Central memory CD8-positive, alpha-beta T cell (primary cell): ENCODE measurements around the gene OR2T34.
"Not testable (repeated sequence)": the region's sequence is repeated elsewhere in the genome, so short reads cannot be mapped to it uniquely, and the experiment has no call there.

Experiments
- ATAC-seq: fragments of 150-1000 bp; cut with Tn5 transposase; replicated peaks from 2 replicates; pipeline ENCODE4 v1.10.0; 2022; ENCODE audit warnings: mild to moderate bottlenecking, moderate FRiP score, moderate number of reproducible peaks; ENCODE audit not compliant: poor library complexity, severe bottlenecking; ENCODE audit errors: extremely low read depth
- DNase-seq, 2 donors: peaks; one replicate each; pipeline ENCODE4 v3.0.0; 2021; ENCODE audit warnings: low spot score in 2 of 2
- H3K27ac Mint-ChIP-seq: one replicate; pipeline ENCODE4 v1.8.0; 2022; ENCODE audit warnings: low read depth, mild to moderate bottlenecking, moderate library complexity, mixed read lengths
- H3K27me3 Mint-ChIP-seq: one replicate; pipeline ENCODE4 v1.8.0; 2022; ENCODE audit warnings: mixed read lengths
- H3K36me3 Mint-ChIP-seq: one replicate; pipeline ENCODE4 v1.8.0; 2022; ENCODE audit warnings: mild to moderate bottlenecking, moderate library complexity, mixed read lengths; ENCODE audit not compliant: insufficient read depth
- H3K4me1 Mint-ChIP-seq: one replicate; pipeline ENCODE4 v1.8.0; 2022; ENCODE audit warnings: mixed read lengths
- H3K4me3 Mint-ChIP-seq: one replicate; pipeline ENCODE4 v1.8.0; 2022; ENCODE audit warnings: mild to moderate bottlenecking, moderate library complexity, mixed read lengths
- H3K9me3 Mint-ChIP-seq: one replicate; pipeline ENCODE4 v1.8.0; 2022; ENCODE audit warnings: mixed read lengths

OR2T34 gene, protein sequence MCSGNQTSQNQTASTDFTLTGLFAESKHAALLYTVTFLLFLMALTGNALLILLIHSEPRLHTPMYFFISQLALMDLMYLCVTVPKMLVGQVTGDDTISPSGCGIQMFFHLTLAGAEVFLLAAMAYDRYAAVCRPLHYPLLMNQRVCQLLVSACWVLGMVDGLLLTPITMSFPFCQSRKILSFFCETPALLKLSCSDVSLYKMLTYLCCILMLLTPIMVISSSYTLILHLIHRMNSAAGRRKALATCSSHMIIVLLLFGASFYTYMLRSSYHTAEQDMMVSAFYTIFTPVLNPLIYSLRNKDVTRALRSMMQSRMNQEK

DNA sequence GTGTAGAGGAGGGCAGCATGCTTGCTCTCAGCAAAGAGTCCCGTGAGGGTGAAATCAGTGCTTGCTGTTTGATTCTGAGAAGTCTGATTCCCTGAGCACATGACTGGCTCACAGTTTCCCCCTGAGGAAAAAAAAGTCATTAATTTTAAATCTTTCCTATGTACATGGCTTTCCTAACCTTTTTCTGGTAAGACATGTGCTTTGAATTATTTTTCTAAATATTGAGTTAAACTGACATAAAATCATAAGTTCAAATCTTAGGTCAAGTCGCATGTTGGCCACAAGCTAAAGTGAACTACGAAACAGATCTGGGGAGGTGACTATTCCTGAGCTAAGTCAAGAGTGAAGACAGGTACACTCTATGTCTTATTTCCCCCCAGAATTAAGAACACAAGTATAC, at the start of gene OR2T34:
TSS of gene OR2T34 (minus strand) at position 101 of the 400 bp plus-strand sequence. CDS start at position 101, 0 bp downstream.
- H3K36me3 Mint-ChIP-seq, DNase-seq, ATAC-seq, H3K9me3 Mint-ChIP-seq, H3K4me1 Mint-ChIP-seq, H3K4me3 Mint-ChIP-seq, H3K27ac Mint-ChIP-seq: not testable (repeated sequence)
- H3K27me3 Mint-ChIP-seq, result peaks cover 26% of the 10 kb centered on the region

DNA sequence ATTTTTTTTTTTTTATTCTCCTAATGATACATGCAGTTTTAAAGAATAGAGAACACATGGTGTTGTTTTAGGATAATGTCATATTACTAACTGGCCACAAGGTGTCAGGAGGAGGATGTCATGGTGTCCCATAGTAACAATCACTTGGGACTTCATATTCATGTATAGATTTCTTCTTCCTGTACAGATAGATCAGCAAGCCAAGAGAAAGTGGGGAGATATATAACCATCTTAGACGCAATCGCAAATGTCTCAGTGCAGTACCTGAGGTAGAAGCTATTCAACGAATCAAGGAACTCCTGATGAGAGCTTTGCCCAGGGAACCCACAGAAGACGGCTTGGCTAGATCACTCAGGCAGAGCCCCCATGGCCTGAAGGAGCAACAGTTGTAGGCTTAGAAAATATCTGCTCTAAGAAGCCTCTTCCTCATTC, 48.0 kb upstream of the OR2T34 start:
- no peak overlapping the region for H3K27ac Mint-ChIP-seq
- H3K9me3 Mint-ChIP-seq, result no peaks in the 10 kb centered on the region
- no peak overlapping the region for H3K4me3 Mint-ChIP-seq
- no peak for ATAC-seq
- no peaks in the 10 kb centered on the region for H3K27me3 Mint-ChIP-seq
- no peaks in the 10 kb centered on the region for H3K4me1 Mint-ChIP-seq
- no peak for DNase-seq
- no peaks in the 10 kb centered on the region for H3K36me3 Mint-ChIP-seq

DNA sequence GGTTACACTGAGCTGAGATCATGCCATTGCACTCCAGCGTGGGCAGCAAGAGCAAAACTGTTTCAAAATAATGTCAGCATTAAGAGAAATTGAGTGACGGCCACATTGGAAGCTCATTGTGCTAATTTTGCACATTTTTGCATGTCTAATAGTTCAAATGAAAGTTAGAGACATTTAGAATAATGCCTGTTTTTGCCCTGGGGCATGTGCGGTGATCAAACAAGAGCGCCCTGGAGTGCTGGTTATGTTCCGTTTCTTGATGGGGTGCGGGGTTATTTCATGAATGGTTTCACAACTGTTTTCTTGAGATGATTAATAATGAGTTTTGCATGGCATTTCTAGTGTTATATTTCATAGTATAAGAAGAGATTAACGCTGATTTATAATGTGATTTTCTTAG, 47.2 kb upstream of the OR2T34 start:
- no peak for ATAC-seq
- Mint-ChIP-seq H3K27ac (no peak overlapping the region), H3K27me3 (no peaks in the 10 kb centered on the region), H3K9me3 (no peaks in the 10 kb centered on the region), H3K4me1 (no peaks in the 10 kb centered on the region), H3K36me3 (no peaks in the 10 kb centered on the region), H3K4me3 (no peak overlapping the region)
- DNase-seq, result no peak

DNA sequence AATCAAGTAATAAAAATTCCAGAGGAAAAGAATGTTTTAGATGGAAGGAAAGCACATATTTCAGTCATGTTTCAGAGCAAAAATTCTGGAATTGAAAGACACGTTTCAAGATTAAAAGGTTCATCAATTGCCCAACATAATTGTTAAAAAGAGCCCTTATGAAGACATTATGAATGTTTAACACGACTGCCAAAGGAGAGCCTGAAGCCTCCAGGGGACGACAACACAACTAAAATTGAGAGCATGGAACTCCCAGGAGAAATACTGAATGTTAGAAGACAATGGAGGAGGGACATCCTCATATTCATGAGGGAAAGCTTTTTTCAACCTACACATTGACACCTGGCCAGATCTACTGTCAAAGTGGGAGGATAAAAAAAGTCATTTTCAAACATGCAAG, 44.3 kb upstream of the OR2T34 start:
- peaks cover 15% of the 10 kb centered on the region for H3K27me3 Mint-ChIP-seq
- H3K36me3 Mint-ChIP-seq, result no peaks in the 10 kb centered on the region
- no peaks in the 10 kb centered on the region for H3K9me3 Mint-ChIP-seq
- no peaks in the 10 kb centered on the region for H3K4me1 Mint-ChIP-seq
- ATAC-seq, result no peak
- no peak for DNase-seq
- no peak overlapping the region for H3K4me3 Mint-ChIP-seq
- no peak overlapping the region for H3K27ac Mint-ChIP-seq

DNA sequence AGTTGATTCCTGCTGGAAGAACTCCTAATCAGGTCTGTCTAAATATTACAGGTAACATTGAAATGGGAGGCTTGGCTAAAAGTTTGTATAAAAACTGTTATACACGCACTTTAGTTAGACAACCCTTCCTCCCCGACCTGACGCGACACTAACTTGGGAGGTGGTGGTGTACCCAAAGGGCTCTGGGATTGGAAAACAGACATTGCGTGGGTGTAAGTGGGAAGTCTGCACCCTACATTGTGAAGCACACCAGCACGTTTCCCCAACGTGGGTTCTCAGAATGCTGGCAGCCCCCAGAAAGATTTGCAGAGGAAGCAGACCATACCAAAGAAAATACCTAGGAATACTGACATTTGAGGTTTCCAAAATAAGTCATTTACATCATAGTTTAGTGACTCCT, 43.6 kb upstream of the OR2T34 start:
- Mint-ChIP-seq H3K4me1 (no peaks in the 10 kb centered on the region), H3K27me3 (peaks cover 23% of the 10 kb centered on the region), H3K4me3 (no peak overlapping the region), H3K36me3 (no peaks in the 10 kb centered on the region), H3K27ac (no peak overlapping the region), H3K9me3 (no peaks in the 10 kb centered on the region)
- ATAC-seq (no peak), DNase-seq (no peak)

DNA sequence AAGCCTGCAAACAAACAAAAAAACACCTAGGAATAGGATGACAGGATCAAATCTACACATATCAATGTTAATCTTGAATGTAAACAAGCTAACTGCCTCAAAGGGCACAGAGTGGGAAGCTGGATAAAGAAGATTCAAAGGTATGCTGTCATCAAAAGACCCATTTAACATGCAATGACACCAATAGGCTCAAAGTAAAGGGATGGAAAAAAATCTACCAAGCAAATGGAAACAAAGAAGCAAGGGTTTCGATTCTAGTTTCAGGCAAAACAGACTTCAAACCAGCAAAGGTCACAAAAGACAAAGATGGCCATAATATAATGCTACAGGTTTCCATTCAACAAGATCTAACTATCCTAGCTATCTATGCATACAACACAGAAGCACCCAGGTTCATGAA, 39.2 kb upstream of the OR2T34 start:
- Mint-ChIP-seq H3K4me3 (no peak overlapping the region), H3K27ac (no peak overlapping the region), H3K36me3 (no peaks in the 10 kb centered on the region), H3K4me1 (no peaks in the 10 kb centered on the region), H3K27me3 (peaks cover 36% of the 10 kb centered on the region), H3K9me3 (no peaks in the 10 kb centered on the region)
- DNase-seq, result no peak
- no peak for ATAC-seq

DNA sequence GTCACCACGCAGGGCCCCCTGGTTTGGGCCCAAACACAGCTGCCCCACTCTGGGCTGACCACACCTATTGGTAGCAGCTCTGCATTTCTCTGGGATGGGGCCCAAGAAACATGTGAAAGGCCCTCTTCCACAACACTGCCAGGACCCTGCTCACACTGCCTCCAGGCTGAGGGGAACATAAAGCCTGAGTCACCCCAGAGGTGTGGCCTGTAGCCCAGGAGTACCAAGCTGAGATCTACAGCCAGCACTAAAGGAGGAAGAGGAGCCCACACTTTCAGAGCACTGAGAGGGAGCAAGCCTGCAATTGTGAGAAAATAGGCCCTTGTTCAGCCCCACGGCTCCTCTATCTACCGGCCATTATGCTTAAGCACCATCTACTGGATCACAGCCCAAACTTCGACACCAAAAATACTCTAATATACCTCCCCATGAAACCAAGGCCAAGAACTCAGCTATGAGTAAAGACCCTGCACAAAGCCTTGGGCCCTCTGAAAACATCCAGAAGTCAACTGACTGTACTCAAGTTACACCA, 37.4 kb upstream of the OR2T34 start:
- Mint-ChIP-seq H3K9me3 (no peaks in the 10 kb centered on the region), H3K27ac (no peak overlapping the region), H3K27me3 (peaks cover 43% of the 10 kb centered on the region), H3K4me1 (no peaks in the 10 kb centered on the region), H3K36me3 (no peaks in the 10 kb centered on the region), H3K4me3 (no peak overlapping the region)
- DNase-seq, result no peak
- no peak for ATAC-seq

DNA sequence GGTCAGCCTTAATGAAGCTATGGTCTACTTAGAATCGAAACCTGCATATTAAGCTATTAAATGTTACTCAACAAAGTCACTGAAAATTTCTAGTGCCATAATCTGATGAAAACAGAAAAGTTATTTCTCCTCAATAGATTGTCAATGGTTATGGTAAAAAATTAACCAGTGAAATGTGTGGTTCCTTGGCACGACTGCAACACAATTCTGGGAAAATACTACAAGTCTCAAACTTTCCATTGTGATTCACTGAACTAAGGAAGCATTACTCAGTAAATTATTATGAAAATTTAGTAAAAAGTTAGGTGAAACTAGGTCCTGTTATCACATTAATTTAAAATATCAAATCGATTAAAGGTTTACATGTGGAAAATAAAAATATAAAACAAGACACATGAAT, 35.7 kb upstream of the OR2T34 start:
- Mint-ChIP-seq H3K9me3 (no peaks in the 10 kb centered on the region), H3K36me3 (no peaks in the 10 kb centered on the region), H3K4me3 (no peak overlapping the region), H3K27ac (no peak overlapping the region), H3K27me3 (peaks cover 52% of the 10 kb centered on the region), H3K4me1 (no peaks in the 10 kb centered on the region)
- no peak for ATAC-seq
- no peak for DNase-seq

DNA sequence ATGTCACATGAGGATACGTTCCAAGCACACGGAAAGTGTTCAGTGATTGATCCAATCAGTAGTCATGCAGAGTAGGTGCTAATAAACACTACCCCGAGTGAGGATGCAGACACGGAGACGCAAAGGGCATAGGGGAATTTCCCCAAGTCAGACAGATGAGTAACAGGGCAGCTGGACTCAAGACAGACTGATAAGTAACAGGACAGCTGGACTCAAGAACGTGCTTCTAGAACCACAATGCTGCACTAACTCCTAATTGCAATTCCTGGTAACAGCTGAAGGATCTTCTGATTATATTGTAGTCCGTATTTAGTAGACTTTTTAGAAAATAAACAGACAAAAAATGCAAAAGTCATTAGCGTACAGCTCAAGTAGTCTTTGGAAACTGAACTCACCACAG, 24.8 kb upstream of the OR2T34 start:
- peaks cover 6% of the 10 kb centered on the region for H3K9me3 Mint-ChIP-seq
- H3K27me3 Mint-ChIP-seq, result peaks cover 43% of the 10 kb centered on the region
- no peaks in the 10 kb centered on the region for H3K36me3 Mint-ChIP-seq
- DNase-seq (no peak), ATAC-seq (no peak)
- H3K4me3 Mint-ChIP-seq, result no peak overlapping the region
- no peaks in the 10 kb centered on the region for H3K4me1 Mint-ChIP-seq
- no peak overlapping the region for H3K27ac Mint-ChIP-seq

DNA sequence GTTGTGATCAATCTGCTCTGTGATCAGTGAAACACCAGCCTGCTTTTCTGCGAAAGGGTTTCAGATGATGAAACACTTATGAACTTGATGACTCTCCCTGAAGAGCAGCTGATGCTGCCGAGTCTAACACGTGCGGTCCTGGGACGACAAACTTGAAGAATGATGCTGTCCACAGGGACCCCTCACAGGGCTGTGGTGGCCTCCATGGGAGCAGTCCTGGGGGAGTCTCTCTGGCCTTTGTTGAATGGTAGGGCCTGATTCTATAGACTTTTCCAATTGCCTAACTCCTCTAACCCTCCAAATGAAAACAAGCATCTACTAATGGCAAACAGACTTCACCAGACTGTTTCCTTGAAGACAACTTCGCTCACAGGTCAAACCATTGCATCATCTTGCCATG, 23.0 kb upstream of the OR2T34 start, which contains the start of gene OR2T10:
TSS of gene OR2T10 (minus strand) at position 112 of the 400 bp plus-strand sequence. CDS start 3,932 bp downstream, outside the sequence.
- Mint-ChIP-seq H3K4me1 (no peaks in the 10 kb centered on the region), H3K9me3 (peaks cover 1% of the 10 kb centered on the region), H3K27ac (no peak within 1 kb of the TSS)

DNA sequence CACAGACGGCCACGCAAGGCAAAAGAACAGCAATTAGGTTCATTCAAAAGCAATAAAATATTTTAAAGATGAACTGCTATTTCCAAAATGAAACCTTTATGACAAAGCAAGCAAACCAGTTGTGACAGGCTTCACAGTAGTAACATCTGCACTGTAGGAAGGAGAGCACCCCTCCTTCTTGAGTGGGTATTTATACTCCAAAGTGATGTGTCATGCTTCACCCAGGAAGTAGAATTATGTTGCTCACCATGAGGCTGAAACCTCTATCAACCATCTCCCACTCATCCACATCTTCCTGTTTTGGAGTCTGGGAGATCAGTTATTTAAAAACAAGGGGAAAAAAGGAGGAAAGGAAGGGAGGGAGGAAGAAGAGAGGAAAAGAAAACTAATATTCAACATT, 22.1 kb upstream of the OR2T34 start:
- H3K4me1 Mint-ChIP-seq, result no peaks in the 10 kb centered on the region
- DNase-seq, result no peak
- ATAC-seq, result no peak
- H3K27ac Mint-ChIP-seq, result no peak overlapping the region
- H3K36me3 Mint-ChIP-seq, result no peaks in the 10 kb centered on the region
- no peaks in the 10 kb centered on the region for H3K9me3 Mint-ChIP-seq
- no peak overlapping the region for H3K4me3 Mint-ChIP-seq
- peaks cover 34% of the 10 kb centered on the region for H3K27me3 Mint-ChIP-seq

More for the DNA sequence above, 23.0 kb upstream of the OR2T34 start, which contains the start of gene OR2T10:
- ATAC-seq, result no peak
- Mint-ChIP-seq H3K4me3 (no peak within 1 kb of the TSS), H3K36me3 (no peaks in the 10 kb centered on the region), H3K27me3 (peaks cover 37% of the 10 kb centered on the region)
- no peak for DNase-seq

DNA sequence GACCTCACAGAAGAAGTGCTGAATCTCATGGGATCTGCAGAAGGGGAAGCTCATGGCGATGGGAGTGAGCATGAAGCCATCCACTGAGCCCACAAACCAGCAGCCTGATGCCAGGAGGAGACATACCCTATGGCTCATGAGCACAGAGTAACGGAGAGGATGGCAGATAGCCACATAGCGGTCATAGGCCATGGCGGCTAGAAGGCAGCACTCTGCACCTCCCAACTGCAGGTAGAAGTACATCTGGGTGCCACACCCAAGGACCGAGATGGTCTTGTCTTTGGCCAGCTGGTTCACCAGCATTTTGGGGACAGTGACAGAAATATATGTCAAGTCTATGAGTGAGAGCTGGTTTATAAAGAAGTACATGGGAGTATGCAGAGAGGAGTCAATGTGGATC, 18.7 kb upstream of the OR2T34 start:
- H3K4me3 Mint-ChIP-seq, result no peak overlapping the region
- no peaks in the 10 kb centered on the region for H3K9me3 Mint-ChIP-seq
- peaks cover 16% of the 10 kb centered on the region for H3K27me3 Mint-ChIP-seq
- no peaks in the 10 kb centered on the region for H3K4me1 Mint-ChIP-seq
- H3K36me3 Mint-ChIP-seq, result no peaks in the 10 kb centered on the region
- no peak overlapping the region for H3K27ac Mint-ChIP-seq
- ATAC-seq (no peak), DNase-seq (no peak)

DNA sequence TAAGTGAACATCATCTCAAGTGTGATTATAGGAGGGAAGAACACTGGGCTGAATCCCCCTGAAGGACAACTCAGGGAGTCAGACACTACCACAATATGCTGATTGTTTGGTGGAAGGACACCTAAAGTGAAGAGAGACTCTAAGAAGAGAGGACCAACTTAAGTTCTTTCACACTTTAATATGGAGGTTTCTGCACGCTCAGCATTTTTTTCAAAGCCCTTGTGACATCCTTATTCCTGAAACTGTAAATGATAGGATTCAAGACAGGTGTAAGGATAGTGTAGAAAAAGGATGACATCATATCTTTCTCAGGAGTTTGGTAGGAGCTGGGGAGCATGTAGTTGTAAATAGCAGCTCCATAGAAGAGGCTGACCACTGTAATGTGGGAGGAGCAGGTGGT, 18.1 kb upstream of the OR2T34 start:
- Mint-ChIP-seq H3K27ac (no peak overlapping the region), H3K4me1 (no peaks in the 10 kb centered on the region), H3K36me3 (no peaks in the 10 kb centered on the region), H3K27me3 (peaks cover 21% of the 10 kb centered on the region), H3K4me3 (no peak overlapping the region), H3K9me3 (no peaks in the 10 kb centered on the region)
- ATAC-seq (no peak), DNase-seq (no peak)
